HEK293T (cell line): ENCODE results near the gene DUOX1.

ENCODE experiments used
- BHLHE40 ChIP-seq: fragments of 450-650 bp; IDR thresholded peaks from 2 replicates; pipeline ENCODE4 v1.6.1; 2016; ENCODE audit warnings: mild to moderate bottlenecking, moderate library complexity, borderline replicate concordance
- CTBP1 ChIP-seq: fragments of 450-650 bp; IDR thresholded peaks from 2 replicates; pipeline ENCODE4 v1.6.1; 2016; ENCODE audit warnings: borderline replicate concordance
- ELF4 ChIP-seq: fragments of 450-650 bp; IDR thresholded peaks from 2 replicates; pipeline ENCODE4 v1.6.1; 2017; ENCODE audit warnings: antibody characterized with exemption
- FOXA1 ChIP-seq: fragments of 450-650 bp; IDR thresholded peaks from 2 replicates; pipeline ENCODE4 v1.6.1; 2016; ENCODE audit warnings: mild to moderate bottlenecking
- FOXK2 ChIP-seq: fragments of 450-650 bp; IDR thresholded peaks from 2 replicates; pipeline ENCODE4 v1.6.1; 2016; ENCODE audit warnings: mild to moderate bottlenecking
- HDGF ChIP-seq: fragments of 450-650 bp; IDR thresholded peaks from 2 replicates; pipeline ENCODE4 v1.6.1; 2017; ENCODE audit warnings: antibody characterized with exemption, borderline replicate concordance
- L3MBTL2 ChIP-seq: fragments of 450-650 bp; conservative IDR thresholded peaks from 2 replicates; pipeline ENCODE4 v1.6.1; 2016; ENCODE audit warnings: mild to moderate bottlenecking
- SP1 ChIP-seq: fragments of 450-650 bp; IDR thresholded peaks from 2 replicates; pipeline ENCODE4 v1.6.1; 2017
- SUZ12 ChIP-seq: fragments of 450-650 bp; IDR thresholded peaks from 2 replicates; pipeline ENCODE4 v1.6.1; 2016; ENCODE audit warnings: mild to moderate bottlenecking
- TARDBP ChIP-seq: fragments of 450-650 bp; IDR thresholded peaks from 2 replicates; pipeline ENCODE4 v1.6.1; 2016

GRCh38 chr15:45114076-45114750 lies 15.6 kb upstream of the DUOX1 start, which contains the start of the genes DUOX2 and DUOXA2:
- TF ChIP-seq ELF4, result no peak
- no peak for TF ChIP-seq SUZ12
- TF ChIP-seq CTBP1, result no peak
- no peak for TF ChIP-seq SP1
- no peak for TF ChIP-seq FOXA1
- TF ChIP-seq TARDBP, result no peak
- no peak for TF ChIP-seq L3MBTL2
- no peak for TF ChIP-seq HDGF
- TF ChIP-seq FOXK2, result no peak
- no peak for TF ChIP-seq BHLHE40
